Dedifferentiated amniotic fluid mesenchymal stem cell (primary cell): ENCODE data around the gene PRSS3.
"Not testable (repeated sequence)": the region's sequence is repeated elsewhere in the genome, so short reads cannot be mapped to it uniquely, and the experiment has no call there.

ENCODE experiments used
- DNase-seq: peaks from one replicate; pipeline ENCODE4 v3.0.0-alpha.2; 2016; ENCODE audit errors: extremely low spot score

PRSS3 gene

GRCh38 chr9:33795281-33795680 lies at the start of gene PRSS3:
Gene PRSS3, plus strand, starts transcription at chr9:33795561. Its CDS starts 13 bp downstream, at chr9:33795574.
- DNase-seq: no peak

GRCh38 chr9:33748633-33749304 lies 46.6 kb upstream of the PRSS3 start:
- no peak for DNase-seq

GRCh38 chr9:33749305-33749654 lies 46.1 kb upstream of the PRSS3 start:
- not testable (repeated sequence) for DNase-seq

GRCh38 chr9:33750307-33750838 lies 45.0 kb upstream of the PRSS3 start:
- no peak for DNase-seq

GRCh38 chr9:33750839-33751339 lies 44.5 kb upstream of the PRSS3 start:
- DNase-seq: no peak

GRCh38 chr9:33751536-33752129 lies 43.7 kb upstream of the PRSS3 start:
- no peak for DNase-seq

GRCh38 chr9:33752130-33752637 lies 43.2 kb upstream of the PRSS3 start:
- DNase-seq: no peak

GRCh38 chr9:33752789-33753188 lies 42.6 kb upstream of the PRSS3 start:
- not testable (repeated sequence) for DNase-seq

GRCh38 chr9:33759648-33760047 lies 35.7 kb upstream of the PRSS3 start:
- not testable (repeated sequence) for DNase-seq

- DNase-seq: no peak
Measured at GRCh38 chr9:33762343-33762742, 33.0 kb upstream of the PRSS3 start.

GRCh38 chr9:33763709-33764108 lies 31.7 kb upstream of the PRSS3 start:
- DNase-seq: not testable (repeated sequence)

- DNase-seq: no peak
Measured at GRCh38 chr9:33765411-33765810, 29.9 kb upstream of the PRSS3 start.

- not testable (repeated sequence) for DNase-seq
Measured at GRCh38 chr9:33770156-33770880, 25.0 kb upstream of the PRSS3 start.

- not testable (repeated sequence) for DNase-seq
Measured at GRCh38 chr9:33773135-33773534, 22.2 kb upstream of the PRSS3 start.

- not testable (repeated sequence) for DNase-seq
Measured at GRCh38 chr9:33774074-33774659, 21.2 kb upstream of the PRSS3 start.

- DNase-seq: no peak
Measured at GRCh38 chr9:33776578-33776977, 18.8 kb upstream of the PRSS3 start.

- DNase-seq: peak; percentile 63
Measured at GRCh38 chr9:33778700-33779351, 16.5 kb upstream of the PRSS3 start.

- no peak for DNase-seq
Measured at GRCh38 chr9:33780276-33780675, 15.1 kb upstream of the PRSS3 start.

- DNase-seq: no peak
Measured at GRCh38 chr9:33781736-33782135, 13.6 kb upstream of the PRSS3 start.

- DNase-seq: peak; percentile 68
Measured at GRCh38 chr9:33782395-33783152, 12.8 kb upstream of the PRSS3 start.

- DNase-seq: no peak
Measured at GRCh38 chr9:33785914-33786313, 9.4 kb upstream of the PRSS3 start.
